Hepatocyte (in vitro differentiated cells): ENCODE results near the gene AXDND1.

Source experiments
- CTCF ChIP-seq: fragments of 200-600 bp; sonication (generic); IDR thresholded peaks from 2 replicates; pipeline ENCODE4 v1.5.1; 2016; ENCODE audit warnings: antibody characterized with exemption, mild to moderate bottlenecking; ENCODE audit not compliant: poor library complexity
- EZH2 ChIP-seq: fragments of 200-600 bp; sonication (generic); IDR thresholded peaks from 2 replicates; pipeline ENCODE4 v1.6.1; 2016; ENCODE audit warnings: antibody characterized with exemption, mild to moderate bottlenecking, borderline replicate concordance
- EZH2phosphoT487 ChIP-seq: fragments of 200-600 bp; sonication (generic); IDR thresholded peaks from one replicate; pipeline ENCODE4 v1.6.1; 2018; ENCODE audit warnings: antibody characterized with exemption, mild to moderate bottlenecking, low read depth, moderate library complexity; ENCODE audit not compliant: unreplicated experiment, severe bottlenecking

- TF ChIP-seq CTCF (no peak), EZH2phosphoT487 (no peak), EZH2 (no peak)
Measured at GRCh38 chr1:179587336-179587735, 221.6 kb downstream of the AXDND1 start.
